Smooth muscle cell (in vitro differentiated cells): ENCODE data around the gene GALNT14. TPM values are rescaled to one million over a fixed set of nuclear protein-coding genes. Genes with fewer than 3 reads are reported as not detected.

Source experiments
- DNase-seq: peaks from one replicate; lab custom pipeline; 2025; ENCODE audit not compliant: unreplicated experiment; lab: John Stamatoyannopoulos, UW
- H2AFZ ChIP-seq: fragments of 200-600 bp; sonication (generic); 2 replicates; pipeline ENCODE4 v1.6.0; 2016; ENCODE audit warnings: antibody characterized with exemption, low read depth, mild to moderate bottlenecking
- H3F3A ChIP-seq: fragments of 200-600 bp; sonication (generic); 2 replicates; pipeline ENCODE4 v1.6.0; 2017; ENCODE audit warnings: antibody characterized with exemption, low read depth
- H3K27ac ChIP-seq: fragments of 200-600 bp; sonication (generic); 2 replicates; pipeline ENCODE4 v1.5.1; 2016; ENCODE audit warnings: low read depth, mild to moderate bottlenecking
- H3K27me3 ChIP-seq: fragments of 200-600 bp; sonication (generic); 2 replicates; pipeline ENCODE4 v1.6.1; 2016; ENCODE audit warnings: low read depth, mild to moderate bottlenecking
- H3K36me3 ChIP-seq: fragments of 200-600 bp; sonication (generic); 2 replicates; pipeline ENCODE4 v1.5.1; 2016; ENCODE audit warnings: low read depth
- H3K4me1 ChIP-seq: fragments of 200-600 bp; sonication (generic); 2 replicates; pipeline ENCODE4 v1.5.1; 2016; ENCODE audit warnings: low read depth
- H3K4me2 ChIP-seq: fragments of 200-600 bp; sonication (generic); 2 replicates; pipeline ENCODE4 v1.6.0; 2016; ENCODE audit warnings: mild to moderate bottlenecking
- H3K4me3 ChIP-seq: fragments of 200-600 bp; sonication (generic); 2 replicates; pipeline ENCODE4 v1.5.1; 2016; ENCODE audit warnings: mild to moderate bottlenecking
- H3K79me2 ChIP-seq: fragments of 200-600 bp; sonication (generic); 2 replicates; pipeline ENCODE4 v1.6.0; 2016; ENCODE audit warnings: low read depth, mild to moderate bottlenecking
- H3K9ac ChIP-seq: fragments of 200-600 bp; sonication (generic); 2 replicates; pipeline ENCODE4 v1.6.0; 2016; ENCODE audit warnings: low read depth
- H3K9me3 ChIP-seq: fragments of 200-600 bp; sonication (generic); replicated peaks from 2 replicates; pipeline ENCODE4 v1.5.1; 2016; ENCODE audit warnings: low read depth
- H4K20me1 ChIP-seq: fragments of 200-600 bp; sonication (generic); 2 replicates; pipeline ENCODE4 v1.6.0; 2016; ENCODE audit warnings: low read depth
- CTCF ChIP-seq: fragments of 200-600 bp; sonication (generic); IDR thresholded peaks from 2 replicates; pipeline ENCODE4 v1.5.1; 2017; ENCODE audit warnings: borderline replicate concordance, mild to moderate bottlenecking, antibody characterized with exemption; ENCODE audit not compliant: insufficient read depth, poor library complexity, severe bottlenecking
- WGBS: methylation state at CpG from one replicate; pipeline ENCODE4 v1.1.7; 2016; ENCODE audit warnings: low lambda C conversion rate; 5-methylcytosine and 5-hydroxymethylcytosine counted together
- polyA plus RNA-seq: library from polyadenylated mRNA; unstranded; fragments of >200 nt; fragmentation: Nextera tagmentation; extraction: Ambion mirVana; gene quantifications from 2 replicates; pipeline ENCODE4 v1.2.1, GENCODE V29; 2016
- total RNA-seq: library from RNA; depleted of rRNA; stranded (reverse); fragments of >200 nt; gene quantifications from 2 replicates; pipeline ENCODE4 v1.2.3, GENCODE V29; 2014

Gene GALNT14
- total and polyA plus RNA-seq, 2 experiments from 2014 or later: 0.63 to 1.0 TPM

- Histone ChIP-seq H3K79me2 (no peaks in the 10 kb centered on the region), H3K4me3 (no peak overlapping the region), H3K27ac (no peak overlapping the region), H3K4me1 (no peaks in the 10 kb centered on the region), H3K9ac (no peak overlapping the region), H4K20me1 (no peaks in the 10 kb centered on the region), H3K9me3 (no peaks in the 10 kb centered on the region), H3K4me2 (no peak overlapping the region), H2AFZ (no peak overlapping the region), H3F3A (no peaks in the 10 kb centered on the region), H3K36me3 (no peaks in the 10 kb centered on the region), H3K27me3 (peaks cover 10% of the 10 kb centered on the region)
- TF ChIP-seq CTCF: no peak
- no peak for DNase-seq
- 94% methylated on average over 4 of the region's 4 CpGs for whole genome bisulfite sequencing
Measured at GRCh38 chr2:31171142-31171541, 32.9 kb upstream of the GALNT14 start.

GRCh38 chr2:31170071-31170698 lies 31.9 kb upstream of the GALNT14 start:
- Histone ChIP-seq H3K4me2 (no peak overlapping the region), H3F3A (no peaks in the 10 kb centered on the region), H3K36me3 (no peaks in the 10 kb centered on the region), H3K4me3 (no peak overlapping the region), H2AFZ (no peak overlapping the region), H3K79me2 (no peaks in the 10 kb centered on the region), H3K27ac (no peak overlapping the region), H3K9ac (no peak overlapping the region), H3K9me3 (no peaks in the 10 kb centered on the region), H3K27me3 (peaks cover 10% of the 10 kb centered on the region), H3K4me1 (no peaks in the 10 kb centered on the region), H4K20me1 (no peaks in the 10 kb centered on the region)
- peak; percentile 83 for TF ChIP-seq CTCF
- WGBS: 6% methylated on average over 4 of the region's 4 CpGs
- peak; percentile 1 for DNase-seq

- no peak for DNase-seq
- H3K27ac ChIP-seq: no peak overlapping the region
Measured at GRCh38 chr2:31168291-31168690, 30.1 kb upstream of the GALNT14 start.

More at GRCh38 chr2:31168291-31168690, 30.1 kb upstream of the GALNT14 start:
- no peaks in the 10 kb centered on the region for H3K9me3 ChIP-seq
- no peaks in the 10 kb centered on the region for H3K79me2 ChIP-seq
- no peaks in the 10 kb centered on the region for H3K36me3 ChIP-seq
- 63% methylated on average over 6 of the region's 6 CpGs for WGBS
- H3K4me1 ChIP-seq: peaks cover 6% of the 10 kb centered on the region
- no peaks in the 10 kb centered on the region for H4K20me1 ChIP-seq
- no peak overlapping the region for H3K9ac ChIP-seq
- no peak overlapping the region for H3K4me2 ChIP-seq
- H3K27me3 ChIP-seq: peaks cover 17% of the 10 kb centered on the region
- no peak overlapping the region for H2AFZ ChIP-seq
- no peak overlapping the region for H3K4me3 ChIP-seq
- no peaks in the 10 kb centered on the region for H3F3A ChIP-seq
- no peak for TF ChIP-seq CTCF
